Lower lobe of right lung (tissue), 2 donors: ENCODE measurements around the gene GNG2. TPM values are rescaled to one million over a fixed set of nuclear protein-coding genes. Genes with fewer than 3 reads are reported as not detected.

Source experiments
- ATAC-seq, 2 donors: fragments of 200-7000 bp; cut with Tn5 transposase; one replicate each; pipeline ENCODE4 v1.9.1; 2020 to 2022; ENCODE audit warnings: mild to moderate bottlenecking in 2 of 2, moderate library complexity in 2 of 2
- DNase-seq: peaks from one replicate; pipeline ENCODE4 v3.0.0-alpha.2; 2020
- H3K27ac ChIP-seq: fragments of 200-600 bp; one replicate; pipeline ENCODE4 v1.8.0; 2022
- H3K27me3 ChIP-seq: fragments of 200-600 bp; one replicate; pipeline ENCODE4 v1.8.0; 2022; ENCODE audit warnings: low read depth
- H3K36me3 ChIP-seq: fragments of 200-600 bp; one replicate; pipeline ENCODE4 v1.8.0; 2022; ENCODE audit warnings: mild to moderate bottlenecking
- H3K4me1 ChIP-seq: fragments of 200-600 bp; one replicate; pipeline ENCODE4 v1.8.0; 2022
- H3K4me3 ChIP-seq: fragments of 200-600 bp; one replicate; pipeline ENCODE4 v1.8.0; 2022; ENCODE audit warnings: mild to moderate bottlenecking
- H3K9me3 ChIP-seq: fragments of 200-600 bp; one replicate; pipeline ENCODE4 v1.8.0; 2022
- intact Hi-C: fragments of 100-400 bp; cut with DNase I; formaldehyde crosslinking; loops from one replicate; pipeline ENCODE4 v1.11.0; 2022
- total RNA-seq: library from RNA; stranded (reverse); fragmentation: NEBNext Ultra II Directional; extraction: Animal tissue kit (Norgen Biotek cat#: 25700); gene quantifications from one replicate; pipeline ENCODE4 v1.2.1, GENCODE V29; 2021
- TF ChIP-seq, protein P1 (sequence below): fragments of 200-600 bp; IDR thresholded peaks from one replicate; pipeline ENCODE4 v1.8.0; 2022; ENCODE audit warnings: antibody characterized with exemption, mild to moderate bottlenecking
- donor health status: DM: no; HTN: yes; CAD: no; lungs with severe emphysema.

Gene GNG2
- total RNA-seq, 1 donor from 2014 or later, result 23.8 TPM

DNA sequence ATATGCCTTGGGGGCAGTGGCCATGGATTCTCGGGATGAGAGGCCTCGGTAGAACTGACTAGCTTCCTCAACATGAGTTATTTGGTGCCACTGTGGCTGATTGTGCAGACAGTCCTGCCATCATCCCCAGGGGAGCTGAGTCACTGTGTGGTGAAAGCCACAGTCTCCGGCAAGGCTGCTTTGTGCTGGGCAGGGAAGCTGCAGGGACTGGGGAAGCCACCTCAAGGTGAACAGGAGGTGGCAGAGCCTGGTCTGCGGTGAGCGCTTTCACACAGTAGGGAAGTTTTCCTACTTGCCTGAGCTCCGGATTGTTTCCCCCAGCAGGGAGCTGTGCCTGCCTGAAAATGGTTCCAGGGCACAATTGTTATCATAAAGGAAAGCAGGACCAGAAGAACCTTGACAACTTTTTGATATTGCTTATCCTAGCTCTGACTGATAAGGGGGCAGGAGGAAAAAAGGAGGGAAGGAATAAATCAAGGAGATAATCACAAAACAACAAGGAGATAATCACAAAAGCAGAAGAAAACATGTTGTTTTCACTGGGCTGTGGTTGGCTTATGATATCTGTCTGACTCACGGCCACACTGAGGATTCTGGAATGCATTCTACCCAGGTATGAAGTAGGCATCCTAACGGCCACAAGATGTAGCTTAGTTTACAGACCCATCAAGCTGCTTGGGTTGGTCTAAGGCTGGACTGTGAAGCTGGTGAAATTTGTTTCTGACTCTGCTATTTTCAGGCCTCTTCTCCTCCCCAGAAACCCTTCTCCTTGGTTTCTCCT is 32.2 kb upstream of the GNG2 start:
- Histone ChIP-seq H3K36me3 (no peaks in the 10 kb centered on the region), H3K4me3 (no peak overlapping the region), H3K27ac (no peak overlapping the region), H3K9me3 (peaks cover 6% of the 10 kb centered on the region), H3K27me3 (no peaks in the 10 kb centered on the region), H3K4me1 (no peaks in the 10 kb centered on the region)
- intact Hi-C loops, result no loop called here
- TF ChIP-seq, protein P1, sequence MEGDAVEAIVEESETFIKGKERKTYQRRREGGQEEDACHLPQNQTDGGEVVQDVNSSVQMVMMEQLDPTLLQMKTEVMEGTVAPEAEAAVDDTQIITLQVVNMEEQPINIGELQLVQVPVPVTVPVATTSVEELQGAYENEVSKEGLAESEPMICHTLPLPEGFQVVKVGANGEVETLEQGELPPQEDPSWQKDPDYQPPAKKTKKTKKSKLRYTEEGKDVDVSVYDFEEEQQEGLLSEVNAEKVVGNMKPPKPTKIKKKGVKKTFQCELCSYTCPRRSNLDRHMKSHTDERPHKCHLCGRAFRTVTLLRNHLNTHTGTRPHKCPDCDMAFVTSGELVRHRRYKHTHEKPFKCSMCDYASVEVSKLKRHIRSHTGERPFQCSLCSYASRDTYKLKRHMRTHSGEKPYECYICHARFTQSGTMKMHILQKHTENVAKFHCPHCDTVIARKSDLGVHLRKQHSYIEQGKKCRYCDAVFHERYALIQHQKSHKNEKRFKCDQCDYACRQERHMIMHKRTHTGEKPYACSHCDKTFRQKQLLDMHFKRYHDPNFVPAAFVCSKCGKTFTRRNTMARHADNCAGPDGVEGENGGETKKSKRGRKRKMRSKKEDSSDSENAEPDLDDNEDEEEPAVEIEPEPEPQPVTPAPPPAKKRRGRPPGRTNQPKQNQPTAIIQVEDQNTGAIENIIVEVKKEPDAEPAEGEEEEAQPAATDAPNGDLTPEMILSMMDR, result no peak
- DNase-seq (peak; percentile 51), ATAC-seq (peak; percentile 36 to 84)

GRCh38 chr14:51834240-51834639 is 26.2 kb upstream of the GNG2 start:
- H3K27ac ChIP-seq, result no peak overlapping the region
- DNase-seq, result no peak

GRCh38 chr14:51836417-51836816 is 24.0 kb upstream of the GNG2 start:
- Histone ChIP-seq H3K4me1 (no peaks in the 10 kb centered on the region), H3K4me3 (no peak overlapping the region), H3K36me3 (no peaks in the 10 kb centered on the region), H3K27ac (no peak overlapping the region), H3K27me3 (no peaks in the 10 kb centered on the region), H3K9me3 (peaks cover 6% of the 10 kb centered on the region)
- DNase-seq (no peak), ATAC-seq (no peak)
- intact Hi-C loops, result no loop called here
- TF ChIP-seq, protein P1, result no peak

More at GRCh38 chr14:51834240-51834639, 26.2 kb upstream of the GNG2 start:
- intact Hi-C loops, result no loop called here
- Histone ChIP-seq H3K4me3 (no peak overlapping the region), H3K36me3 (no peaks in the 10 kb centered on the region), H3K27me3 (no peaks in the 10 kb centered on the region), H3K9me3 (peaks cover 6% of the 10 kb centered on the region), H3K4me1 (no peaks in the 10 kb centered on the region)
- no peak for ATAC-seq
- TF ChIP-seq, protein P1, result no peak

GRCh38 chr14:51844081-51844881 is 16.1 kb upstream of the GNG2 start:
- no peak for ATAC-seq
- Histone ChIP-seq H3K4me3 (no peak overlapping the region), H3K27me3 (no peaks in the 10 kb centered on the region), H3K27ac (no peak overlapping the region), H3K4me1 (no peaks in the 10 kb centered on the region), H3K9me3 (no peaks in the 10 kb centered on the region), H3K36me3 (no peaks in the 10 kb centered on the region)
- TF ChIP-seq, protein P1, result no peak
- intact Hi-C loops, result no loop called here
- DNase-seq, result no peak

- DNase-seq (no peak), ATAC-seq (no peak)
- H3K4me3 ChIP-seq, result no peak overlapping the region
- no peaks in the 10 kb centered on the region for H3K36me3 ChIP-seq
- no peaks in the 10 kb centered on the region for H3K9me3 ChIP-seq
- no peak overlapping the region for H3K27ac ChIP-seq
- intact Hi-C loops, result no loop called here
- no peaks in the 10 kb centered on the region for H3K4me1 ChIP-seq
- TF ChIP-seq, protein P1, result no peak
- H3K27me3 ChIP-seq, result no peaks in the 10 kb centered on the region
These were observed 14.6 kb upstream of the GNG2 start for GRCh38 chr14:51845811-51846210.
